Astrocyte of the spinal cord (primary cell): ENCODE measurements around the gene CYP2S1.

Experiments
- DNase-seq: peaks from one replicate; pipeline ENCODE4 v3.0.0; 2011; ENCODE audit warnings: low read depth, low spot score
- H3K4me3 ChIP-seq: 2 replicates; pipeline ENCODE4 v1.5.1; 2011; ENCODE audit warnings: low read depth, mild to moderate bottlenecking, low read length, moderate library complexity
- in situ Hi-C: cut with HindIII; loops from 2 replicates; pipeline ENCODE4 v1.10.0; 2017; ENCODE audit warnings: low sequenced_read_pairs
- TF ChIP-seq, protein P1 (sequence below): IDR thresholded peaks from 2 replicates; pipeline ENCODE4 v1.5.1; 2012; ENCODE audit warnings: low read depth, mild to moderate bottlenecking, low read length, inconsistent platforms

Gene CYP2S1

DNA sequence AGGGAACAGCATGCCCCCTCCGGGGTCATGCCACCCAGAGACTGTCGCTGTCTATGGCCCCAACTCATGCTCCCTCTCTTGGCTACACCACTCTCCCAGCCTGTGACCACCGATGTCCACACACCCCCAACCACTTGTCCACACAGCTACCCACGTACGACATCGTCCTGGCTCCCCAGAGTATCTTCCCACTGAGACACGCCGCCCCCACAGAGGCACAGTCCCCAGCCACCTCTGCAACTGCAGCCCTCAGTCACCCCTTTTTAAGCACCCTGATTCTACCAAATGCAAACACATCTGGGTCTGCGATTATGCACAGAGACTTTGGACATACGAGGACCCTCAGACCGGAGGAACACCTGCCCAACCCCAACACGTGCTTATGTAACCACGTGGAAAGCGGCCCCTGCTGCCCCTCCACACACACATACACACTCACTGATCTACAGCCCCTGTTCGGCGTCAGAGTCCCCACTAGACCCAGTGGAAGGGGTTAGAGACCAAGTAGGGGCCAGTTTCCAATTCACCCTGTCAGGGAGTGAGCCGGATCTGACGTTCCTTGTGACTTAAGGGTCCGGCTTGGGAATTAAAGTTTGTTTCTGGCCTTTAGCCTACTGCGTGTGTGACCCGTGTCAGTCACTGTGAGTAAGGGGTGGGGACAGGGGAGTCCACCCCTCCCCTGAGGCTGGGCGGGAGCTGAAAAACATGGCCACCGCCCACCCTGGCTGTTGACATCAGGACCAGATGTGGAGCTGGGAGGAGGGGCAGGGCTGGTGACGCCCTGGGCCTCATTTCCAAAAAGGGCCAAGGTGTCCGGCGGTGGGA lies 14.1 kb downstream of the CYP2S1 start:
- no peak overlapping the region for H3K4me3 ChIP-seq
- TF ChIP-seq, protein P1, sequence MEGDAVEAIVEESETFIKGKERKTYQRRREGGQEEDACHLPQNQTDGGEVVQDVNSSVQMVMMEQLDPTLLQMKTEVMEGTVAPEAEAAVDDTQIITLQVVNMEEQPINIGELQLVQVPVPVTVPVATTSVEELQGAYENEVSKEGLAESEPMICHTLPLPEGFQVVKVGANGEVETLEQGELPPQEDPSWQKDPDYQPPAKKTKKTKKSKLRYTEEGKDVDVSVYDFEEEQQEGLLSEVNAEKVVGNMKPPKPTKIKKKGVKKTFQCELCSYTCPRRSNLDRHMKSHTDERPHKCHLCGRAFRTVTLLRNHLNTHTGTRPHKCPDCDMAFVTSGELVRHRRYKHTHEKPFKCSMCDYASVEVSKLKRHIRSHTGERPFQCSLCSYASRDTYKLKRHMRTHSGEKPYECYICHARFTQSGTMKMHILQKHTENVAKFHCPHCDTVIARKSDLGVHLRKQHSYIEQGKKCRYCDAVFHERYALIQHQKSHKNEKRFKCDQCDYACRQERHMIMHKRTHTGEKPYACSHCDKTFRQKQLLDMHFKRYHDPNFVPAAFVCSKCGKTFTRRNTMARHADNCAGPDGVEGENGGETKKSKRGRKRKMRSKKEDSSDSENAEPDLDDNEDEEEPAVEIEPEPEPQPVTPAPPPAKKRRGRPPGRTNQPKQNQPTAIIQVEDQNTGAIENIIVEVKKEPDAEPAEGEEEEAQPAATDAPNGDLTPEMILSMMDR: no peak
- DNase-seq: no peak
- in situ Hi-C loops: no loop called here

DNA sequence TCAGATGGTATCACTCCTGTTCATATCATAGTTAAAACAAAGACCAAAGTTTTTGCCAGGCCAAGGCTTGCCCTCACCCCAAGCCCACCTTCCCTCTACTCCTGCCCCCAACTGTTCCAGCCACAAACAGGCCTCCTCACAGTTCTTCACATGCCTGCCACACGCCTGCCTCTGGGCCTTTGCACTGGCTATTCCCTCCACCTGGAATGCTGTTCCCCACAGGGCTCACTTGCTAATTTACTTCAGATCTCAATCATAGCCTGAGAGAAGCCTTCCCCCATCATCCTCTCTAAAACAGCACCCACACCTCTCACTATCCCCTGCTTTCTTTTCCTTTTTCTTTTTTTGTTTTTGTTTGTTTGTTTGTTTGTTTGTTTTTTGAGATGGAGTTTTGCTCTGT lies 21.1 kb downstream of the CYP2S1 start:
- DNase-seq: no peak
- H3K4me3 ChIP-seq: no peak overlapping the region
- in situ Hi-C loops: no loop called here
- TF ChIP-seq, protein P1: no peak

DNA sequence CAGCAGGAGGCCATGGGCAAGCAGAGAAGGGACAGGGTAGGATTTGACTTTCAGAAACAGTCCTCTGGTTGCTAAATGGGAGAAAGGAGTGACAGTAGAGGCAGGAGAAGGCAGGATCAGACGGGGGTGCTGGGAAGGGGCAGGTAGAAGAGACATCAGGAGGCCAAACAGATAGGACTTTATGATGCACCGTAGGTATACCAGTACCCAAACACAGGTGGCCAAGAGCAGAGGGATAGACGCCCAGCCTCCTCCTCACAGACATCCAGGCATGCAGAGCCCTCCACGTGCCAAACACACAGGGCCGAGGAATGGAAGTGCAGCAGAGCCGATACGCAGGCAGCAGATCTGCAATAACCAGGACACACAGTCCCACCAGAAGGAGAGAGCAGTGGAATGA lies 24.7 kb downstream of the CYP2S1 start:
- TF ChIP-seq, protein P1: no peak
- DNase-seq: no peak

DNA sequence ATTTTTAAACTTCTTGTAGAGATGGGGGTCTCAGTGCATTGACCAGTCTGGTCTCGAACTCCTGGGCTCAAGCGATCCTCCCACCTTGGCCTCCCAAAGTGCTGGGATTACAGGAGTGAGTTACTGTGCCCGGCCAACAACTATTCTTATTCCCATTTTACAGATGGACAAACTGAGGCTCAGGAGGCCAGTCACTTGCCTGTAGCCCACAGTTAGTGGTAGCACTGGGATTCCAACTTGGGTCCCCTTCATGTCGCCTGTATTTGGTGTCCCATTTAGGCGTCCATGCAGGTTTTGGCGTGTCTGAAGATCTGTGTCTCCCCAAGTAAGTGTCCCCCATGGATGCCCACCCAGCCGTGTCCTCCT lies 25.2 kb downstream of the CYP2S1 start:
- TF ChIP-seq, protein P1: no peak
- no peak for DNase-seq
- peak overlapping the region; percentile 86 for H3K4me3 ChIP-seq
- in situ Hi-C loops: no loop called here

More for the DNA sequence above, 24.7 kb downstream of the CYP2S1 start:
- in situ Hi-C loops: no loop called here
- H3K4me3 ChIP-seq: no peak overlapping the region

DNA sequence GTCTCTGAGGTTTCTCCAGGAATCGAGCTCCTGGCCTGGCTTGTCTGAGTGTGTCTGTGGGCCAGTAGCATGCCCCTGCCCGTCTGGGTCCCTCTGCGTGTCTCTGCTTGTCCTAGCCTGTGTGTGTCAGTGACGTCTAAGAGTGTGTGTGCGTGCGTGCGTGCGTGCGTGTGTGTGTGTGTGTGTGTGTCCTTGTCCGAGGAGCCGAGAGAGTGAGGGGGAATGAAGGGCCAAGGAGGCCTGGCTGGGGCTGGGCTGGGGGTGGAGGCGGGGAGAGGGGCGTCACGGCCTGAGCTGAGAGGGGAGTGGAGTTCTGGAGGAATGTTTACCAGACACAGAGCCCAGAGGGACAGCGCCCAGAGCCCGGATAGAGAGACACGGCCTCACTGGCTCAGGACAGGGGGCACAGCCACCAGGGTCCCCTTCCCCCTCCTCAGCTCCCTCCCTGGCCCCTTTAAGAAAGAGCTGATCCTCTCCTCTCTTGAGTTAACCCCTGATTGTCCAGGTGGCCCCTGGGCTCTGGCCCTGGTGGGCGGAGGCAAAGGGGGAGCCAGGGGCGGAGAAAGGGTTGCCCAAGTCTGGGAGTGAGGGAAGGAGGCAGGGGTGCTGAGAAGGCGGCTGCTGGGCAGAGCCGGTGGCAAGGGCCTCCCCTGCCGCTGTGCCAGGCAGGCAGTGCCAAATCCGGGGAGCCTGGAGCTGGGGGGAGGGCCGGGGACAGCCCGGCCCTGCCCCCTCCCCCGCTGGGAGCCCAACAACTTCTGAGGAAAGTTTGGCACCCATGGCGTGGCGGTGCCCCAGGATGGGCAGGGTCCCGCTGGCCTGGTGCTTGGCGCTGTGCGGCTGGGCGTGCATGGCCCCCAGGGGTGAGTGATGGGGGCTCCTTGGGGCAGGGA lies 25.8 kb downstream of the CYP2S1 start, which contains the start of gene AXL:
Gene AXL, plus strand, starts transcription at position 609 of the 893 bp plus-strand sequence. Its CDS starts 170 bp downstream, at position 779.
- DNase-seq: peak; percentile 76
- in situ Hi-C loops: no loop called here
- peak within 1 kb of the TSS; percentile 86 for H3K4me3 ChIP-seq
- TF ChIP-seq, protein P1: no peak

DNA sequence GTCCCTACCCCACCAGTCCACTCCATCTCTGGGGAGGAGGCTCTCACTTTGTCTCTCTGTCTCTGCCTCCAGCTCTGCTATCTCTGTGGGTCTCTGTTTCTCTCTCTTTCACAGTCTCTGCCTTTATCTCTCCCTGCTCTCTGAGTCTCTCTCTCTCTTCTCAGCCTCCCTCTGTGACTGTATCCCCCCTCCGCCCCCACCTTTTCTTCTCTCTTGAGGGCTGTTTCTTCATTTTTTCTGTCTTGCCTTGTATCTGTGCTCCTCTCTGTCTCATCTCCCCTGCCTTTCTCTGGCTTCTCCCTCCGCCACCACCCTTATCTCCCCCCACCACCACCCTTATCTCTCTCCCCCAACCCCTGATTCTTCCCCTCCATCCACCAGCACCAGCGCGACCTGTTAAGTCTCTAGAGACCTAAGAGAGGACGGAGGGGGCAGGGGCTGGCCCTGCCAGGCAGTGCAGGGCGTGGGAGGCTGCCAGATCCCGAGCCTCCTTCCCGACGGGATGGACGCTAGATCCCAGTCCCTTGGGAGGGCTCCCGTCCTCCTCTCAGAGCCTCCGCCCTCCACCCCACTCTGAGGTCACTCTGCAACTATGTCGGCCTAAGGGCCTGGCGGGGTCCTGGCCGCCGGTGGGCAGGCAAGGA lies 27.0 kb downstream of the CYP2S1 start:
- peak; percentile 53 for DNase-seq
- TF ChIP-seq, protein P1: no peak
- in situ Hi-C loops: no loop called here
- H3K4me3 ChIP-seq: peak overlapping the region; percentile 86
